RKO (cell line): ENCODE data around the gene GRIP2.

Experiments
- DNase-seq: peaks from one replicate; pipeline ENCODE4 v3.0.0-alpha.2; 2016; ENCODE audit warnings: low spot score

The GRIP2 gene

DNA sequence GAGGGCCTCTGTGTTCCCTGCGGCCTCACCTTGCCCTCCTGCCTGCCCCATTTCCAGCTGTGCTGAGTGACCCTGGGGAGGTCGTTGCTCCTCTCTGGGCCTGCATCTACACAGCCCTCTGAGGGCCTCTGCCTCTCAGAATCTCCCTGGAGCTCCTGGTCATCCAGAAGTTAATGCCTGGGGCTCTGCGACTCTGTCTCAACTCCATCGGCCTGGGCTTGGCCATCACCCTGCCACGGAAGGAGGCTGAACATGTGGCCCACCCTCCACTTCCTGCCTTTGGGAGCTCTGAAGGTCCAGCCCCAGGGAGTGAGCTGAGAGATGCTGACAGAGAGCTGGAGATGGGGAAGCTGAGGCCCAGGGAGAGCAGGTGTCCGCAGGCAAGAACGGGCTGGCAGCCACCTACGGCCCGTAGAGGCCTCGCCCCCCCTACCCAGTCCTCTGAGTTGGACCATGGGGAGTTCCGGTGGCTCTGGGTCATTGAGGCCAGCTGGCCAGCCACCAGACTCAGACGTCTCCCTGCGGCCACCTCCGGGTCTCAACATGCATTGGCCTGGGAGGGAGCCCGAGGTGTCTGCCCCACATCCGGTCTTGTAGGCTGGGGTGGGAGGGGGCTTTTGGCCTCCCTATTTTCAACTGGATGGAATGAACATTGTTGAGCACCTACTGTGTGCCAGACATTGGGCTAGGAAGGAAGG is 34.2 kb downstream of the GRIP2 start:
- no peak for DNase-seq

DNA sequence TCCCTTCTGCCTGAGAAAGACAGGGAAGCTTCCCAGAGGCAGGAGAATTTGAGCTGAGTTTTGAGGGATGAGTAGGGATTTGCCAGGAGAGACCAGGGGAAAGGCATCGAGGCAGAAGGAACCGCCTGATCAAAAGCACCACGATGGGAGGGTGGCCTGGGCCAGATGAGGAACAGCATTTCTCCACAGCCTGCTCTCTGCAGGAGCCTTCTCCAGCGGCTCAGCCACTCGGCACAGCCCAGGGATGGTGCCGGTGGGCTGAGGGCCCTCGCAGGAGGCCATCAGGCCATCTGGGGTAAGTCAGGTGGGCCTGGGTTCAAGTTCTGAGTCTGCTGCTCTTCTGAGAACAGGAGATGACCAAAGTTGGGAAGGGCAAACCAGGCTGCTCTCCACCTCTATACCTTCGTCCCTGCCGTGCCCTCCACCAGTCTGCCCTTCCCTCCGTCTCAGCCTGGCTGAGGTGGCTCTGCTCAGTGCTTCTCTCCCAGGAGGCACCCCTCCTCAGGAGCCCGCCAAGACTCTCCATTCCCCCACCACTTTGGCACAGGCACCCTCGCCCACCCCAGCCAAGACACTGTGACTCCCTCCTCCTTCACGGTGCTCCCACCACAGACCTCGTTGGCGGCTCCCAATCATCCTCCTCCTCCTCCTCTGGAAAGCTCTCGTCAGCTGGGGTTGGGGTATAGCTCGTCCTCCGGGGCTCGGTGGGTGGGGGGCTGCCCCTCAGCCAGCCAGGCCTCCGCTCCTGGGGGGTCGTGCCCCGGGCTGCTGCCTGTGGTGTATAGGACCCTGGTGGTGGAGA is 34.9 kb downstream of the GRIP2 start:
- DNase-seq = no peak

GRCh38 chr3:14503706-14504065 is 36.5 kb downstream of the GRIP2 start:
- DNase-seq = no peak

DNA sequence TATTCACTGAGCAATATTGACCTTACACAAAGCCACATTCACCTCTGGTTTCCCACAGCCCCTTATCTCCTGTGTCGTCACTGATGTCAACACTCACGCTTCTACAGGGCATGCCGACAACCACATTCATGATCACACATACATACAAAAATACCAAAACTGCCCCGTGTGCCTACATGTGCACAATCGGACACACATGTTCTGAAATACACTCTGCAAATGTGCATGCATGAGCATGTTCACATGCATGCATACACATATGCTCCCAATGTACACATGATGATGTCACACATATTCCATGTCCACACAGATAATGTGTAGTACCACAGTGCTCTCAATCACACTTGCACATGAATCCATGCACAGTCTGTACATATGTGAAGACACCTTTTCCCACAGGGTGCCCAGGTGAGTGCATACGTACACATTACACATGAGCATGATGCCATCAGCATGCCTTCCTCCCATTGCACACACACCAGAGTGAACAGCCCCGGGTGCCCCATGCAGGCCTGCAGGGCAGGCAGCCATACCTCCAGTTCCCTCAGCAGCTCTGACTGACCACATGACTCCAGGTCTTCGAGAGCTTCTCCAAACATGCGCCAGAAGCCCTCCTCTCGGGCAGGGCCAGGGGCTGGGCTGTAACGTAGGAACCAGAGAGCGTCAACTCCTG is 37.0 kb downstream of the GRIP2 start:
- no peak for DNase-seq

DNA sequence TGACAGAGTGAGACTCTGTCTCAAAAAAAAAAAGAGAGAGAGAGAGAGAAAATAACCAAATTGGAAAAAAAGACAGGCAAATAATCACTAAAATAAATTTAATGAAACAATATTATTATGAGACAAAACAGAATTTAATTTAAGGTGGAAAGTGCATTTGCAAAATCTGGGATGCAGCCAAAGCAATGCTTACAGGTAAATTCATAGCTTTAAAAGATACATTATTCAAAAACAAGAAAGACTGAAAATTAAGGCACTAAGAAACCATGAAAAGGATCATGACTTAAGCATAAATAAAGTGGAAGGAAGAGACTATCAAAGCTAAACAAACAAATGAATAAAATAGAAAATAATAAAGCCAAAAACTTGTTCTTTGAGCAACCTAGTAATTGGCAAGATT is 37.7 kb downstream of the GRIP2 start:
- DNase-seq = no peak

GRCh38 chr3:14497321-14497720 is 42.8 kb downstream of the GRIP2 start:
- DNase-seq = no peak

- no peak for DNase-seq
Measured at GRCh38 chr3:14496351-14496750, 43.8 kb downstream of the GRIP2 start.

DNA sequence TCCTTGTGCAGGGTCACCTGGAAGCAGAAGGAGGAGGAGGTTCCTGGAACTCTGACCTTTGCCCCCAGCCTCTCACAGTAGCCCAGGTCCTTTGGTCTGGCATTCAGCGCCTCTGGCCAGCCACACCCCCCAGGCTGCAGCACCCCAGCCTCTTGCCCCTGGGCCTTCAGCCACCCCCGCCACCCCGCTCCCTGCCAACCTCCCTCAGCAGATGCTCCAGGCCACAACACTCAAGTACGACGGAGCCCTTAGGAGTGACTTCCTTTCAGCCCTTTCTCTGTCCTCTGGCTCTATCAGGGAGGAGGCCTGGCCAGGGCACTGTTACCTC is 45.2 kb downstream of the GRIP2 start:
- no peak for DNase-seq

DNA sequence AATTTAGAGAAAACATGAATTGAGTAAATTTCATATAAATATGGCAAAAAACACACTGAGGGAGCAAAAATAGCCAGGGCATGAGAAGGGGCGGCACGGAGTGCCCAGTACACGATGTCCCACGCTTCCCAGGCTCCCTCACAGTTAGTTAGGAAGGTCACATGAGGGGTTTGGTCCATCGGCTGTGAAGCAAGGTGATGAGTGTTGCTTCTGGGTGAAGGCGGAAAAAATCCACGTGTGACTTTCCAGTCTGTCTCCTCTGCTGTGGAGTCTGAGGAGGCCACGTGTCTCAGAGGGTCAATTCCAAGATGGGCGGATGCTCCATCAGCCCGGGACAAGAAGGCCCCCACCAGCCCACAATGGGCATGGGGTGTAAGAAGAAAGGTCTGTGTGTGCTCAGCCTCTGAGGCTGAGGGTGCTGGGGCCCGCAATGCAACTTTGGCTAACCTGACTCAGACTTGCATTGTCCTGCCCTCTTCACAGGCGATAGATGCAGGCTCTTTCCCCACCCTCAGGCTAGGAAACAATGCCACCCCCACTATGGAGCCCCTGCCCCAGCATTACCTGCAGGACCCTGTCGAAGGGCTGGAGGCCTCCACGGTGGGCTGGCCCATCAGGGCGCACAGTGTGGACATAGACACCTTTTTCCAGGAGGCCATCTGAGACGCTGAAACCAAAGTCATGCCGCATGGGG is 45.7 kb downstream of the GRIP2 start:
- DNase-seq = no peak

- no peak for DNase-seq
Measured at GRCh38 chr3:14492948-14493881, 46.9 kb downstream of the GRIP2 start.

DNA sequence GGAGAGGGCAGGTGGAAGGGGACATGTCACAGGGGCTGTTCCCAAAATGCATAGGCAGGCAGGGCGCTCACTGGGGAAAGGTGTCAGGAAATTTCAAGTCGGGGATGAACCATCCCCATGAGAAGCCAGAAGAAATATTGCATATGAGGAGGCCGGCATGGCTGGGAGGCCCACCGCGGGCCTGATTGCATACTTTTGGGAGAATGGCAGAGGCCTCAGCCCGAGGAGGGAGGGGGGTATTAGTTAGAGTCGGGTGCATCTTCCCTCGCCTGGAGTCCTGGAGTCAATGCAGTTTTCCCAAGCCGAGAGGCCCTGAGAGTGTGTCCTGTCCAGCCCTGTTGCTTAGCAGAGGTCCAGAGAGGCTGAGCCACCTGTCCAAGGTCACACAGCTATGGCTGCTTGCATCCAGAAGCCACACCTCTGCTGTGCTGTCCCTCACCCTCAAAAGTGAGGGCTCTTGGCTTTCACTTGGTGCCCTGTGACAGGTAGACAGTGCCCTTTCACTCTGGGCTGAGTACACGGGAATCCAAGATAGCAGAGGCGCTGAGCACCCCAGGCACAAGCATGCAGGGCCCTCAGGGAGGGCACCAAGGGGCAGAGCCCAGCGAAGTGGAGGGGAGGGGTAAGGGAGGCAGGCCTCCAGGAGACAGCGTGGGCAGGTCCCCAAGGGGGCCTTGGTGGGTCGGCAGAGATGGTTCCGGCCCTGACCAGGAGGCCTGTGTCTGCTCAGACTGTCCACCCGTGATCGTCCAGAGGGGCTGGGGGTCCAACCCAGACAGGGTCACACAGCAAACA is 48.5 kb downstream of the GRIP2 start:
- no peak for DNase-seq

GRCh38 chr3:14490831-14491230 is 49.3 kb downstream of the GRIP2 start:
- DNase-seq = peak; percentile 12

GRCh38 chr3:14490255-14490654 is 49.9 kb downstream of the GRIP2 start:
- DNase-seq = no peak

- no peak for DNase-seq
Measured at GRCh38 chr3:14489641-14490040, 50.5 kb downstream of the GRIP2 start.

DNA sequence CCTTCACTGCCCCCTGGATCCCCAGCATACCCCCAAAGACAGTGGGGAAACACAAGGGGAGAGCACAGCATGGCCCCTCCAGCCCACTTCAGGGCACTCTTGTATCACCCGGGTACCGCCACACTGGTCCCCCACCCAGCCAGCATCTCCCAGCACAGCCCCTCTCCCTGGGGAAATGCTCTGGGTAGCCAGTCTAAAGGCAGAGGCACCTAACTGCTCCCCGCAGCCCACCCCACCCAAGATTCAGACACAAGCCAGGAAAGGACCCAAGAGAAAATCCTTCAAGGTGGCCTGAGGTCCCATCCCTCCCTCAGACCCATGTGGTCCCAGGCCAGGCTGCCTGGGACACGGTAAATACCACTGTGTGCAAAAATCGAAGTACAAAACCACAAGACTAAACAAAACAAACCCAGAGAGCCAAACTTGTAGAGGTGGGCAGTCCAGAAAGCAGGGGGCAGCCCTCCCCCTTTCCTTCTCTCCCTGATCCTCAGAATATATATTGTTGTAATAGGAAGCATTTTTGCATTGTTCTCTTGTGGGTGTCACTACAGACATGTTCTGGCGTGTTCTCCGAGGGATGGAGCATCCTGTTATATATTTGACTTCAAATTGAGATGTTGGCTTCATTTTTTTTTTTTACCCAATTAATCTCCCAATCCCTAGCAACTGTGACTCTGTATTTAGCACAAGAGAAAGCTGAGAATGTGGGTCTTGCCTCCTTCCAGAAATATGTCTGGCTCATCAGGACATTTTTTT is 51.7 kb downstream of the GRIP2 start:
- no peak for DNase-seq

DNA sequence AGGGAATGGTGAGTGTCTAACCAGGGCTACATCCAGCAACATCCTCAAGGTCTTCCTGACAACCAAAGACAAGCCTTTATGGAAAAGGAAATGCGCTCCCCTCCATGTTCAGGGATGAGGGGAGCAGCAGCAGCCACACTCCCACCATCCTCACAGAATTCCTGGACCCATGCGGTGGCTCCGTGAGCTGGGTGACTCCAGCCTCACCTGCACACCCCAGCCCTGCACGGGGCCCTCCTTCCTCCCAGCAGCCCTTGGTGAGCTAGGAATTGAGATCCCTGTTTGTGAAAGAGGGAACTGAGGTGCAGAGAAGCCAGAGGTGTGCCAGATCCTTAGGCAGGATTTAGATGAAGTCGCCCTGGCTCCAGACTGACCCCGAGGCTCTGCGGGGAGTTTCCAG is 52.3 kb downstream of the GRIP2 start:
- no peak for DNase-seq

GRCh38 chr3:14487086-14487485 is 53.1 kb downstream of the GRIP2 start:
- DNase-seq = no peak

DNA sequence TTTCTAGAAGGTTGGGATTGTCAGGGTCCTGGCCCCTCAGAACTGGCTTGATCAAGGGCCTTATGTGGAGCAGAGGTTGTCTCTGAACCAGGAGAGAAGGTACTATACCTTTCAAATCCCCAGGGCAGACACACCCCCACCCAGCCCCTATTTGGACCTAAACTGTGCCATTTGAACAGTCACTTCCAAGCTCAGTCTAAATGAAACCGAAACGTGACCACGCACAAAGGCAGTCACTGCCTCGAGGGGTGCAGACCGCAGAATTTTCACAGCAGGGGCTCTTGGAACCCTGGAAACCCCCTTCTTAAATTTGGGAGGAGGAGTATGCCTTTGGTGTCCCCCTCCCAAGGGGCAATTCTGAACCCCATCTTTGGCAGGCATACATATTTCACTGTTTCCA is 53.7 kb downstream of the GRIP2 start:
- DNase-seq = no peak

- no peak for DNase-seq
Measured at GRCh38 chr3:14485981-14486380, 54.2 kb downstream of the GRIP2 start.

DNA sequence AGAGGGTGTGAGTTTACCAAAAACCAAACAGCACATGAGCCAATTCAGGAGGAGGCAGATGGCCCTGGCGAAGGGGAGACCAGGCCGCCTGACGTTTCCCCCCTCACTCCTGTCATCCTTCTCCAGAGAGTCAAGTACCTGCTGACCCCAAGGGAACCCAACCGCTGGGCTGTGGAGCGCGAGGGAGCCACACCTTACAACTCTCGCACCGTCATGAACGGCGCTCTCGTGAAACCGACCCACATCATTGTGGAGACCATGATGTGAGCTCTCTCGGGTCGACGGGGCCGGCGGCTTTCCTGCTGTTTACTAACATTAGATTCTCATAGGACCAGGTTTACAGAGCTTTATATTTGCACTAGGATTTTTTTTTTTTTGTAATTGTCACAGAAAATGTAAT is 55.4 kb downstream of the GRIP2 start:
- no peak for DNase-seq
